Smooth muscle cell (in vitro differentiated cells): ENCODE results near the gene CTSZ. TPM values are rescaled to one million over a fixed set of nuclear protein-coding genes. Genes with fewer than 3 reads are reported as not detected.

ENCODE experiments used
- DNase-seq: peaks from one replicate; lab custom pipeline; 2025; ENCODE audit not compliant: unreplicated experiment; lab: John Stamatoyannopoulos, UW
- H2AFZ ChIP-seq: fragments of 200-600 bp; sonication (generic); 2 replicates; pipeline ENCODE4 v1.6.0; 2016; ENCODE audit warnings: antibody characterized with exemption, low read depth, mild to moderate bottlenecking
- H3F3A ChIP-seq: fragments of 200-600 bp; sonication (generic); 2 replicates; pipeline ENCODE4 v1.6.0; 2017; ENCODE audit warnings: antibody characterized with exemption, low read depth
- H3K27ac ChIP-seq: fragments of 200-600 bp; sonication (generic); 2 replicates; pipeline ENCODE4 v1.5.1; 2016; ENCODE audit warnings: low read depth, mild to moderate bottlenecking
- H3K27me3 ChIP-seq: fragments of 200-600 bp; sonication (generic); 2 replicates; pipeline ENCODE4 v1.6.1; 2016; ENCODE audit warnings: low read depth, mild to moderate bottlenecking
- H3K36me3 ChIP-seq: fragments of 200-600 bp; sonication (generic); 2 replicates; pipeline ENCODE4 v1.5.1; 2016; ENCODE audit warnings: low read depth
- H3K4me1 ChIP-seq: fragments of 200-600 bp; sonication (generic); 2 replicates; pipeline ENCODE4 v1.5.1; 2016; ENCODE audit warnings: low read depth
- H3K4me2 ChIP-seq: fragments of 200-600 bp; sonication (generic); 2 replicates; pipeline ENCODE4 v1.6.0; 2016; ENCODE audit warnings: mild to moderate bottlenecking
- H3K4me3 ChIP-seq: fragments of 200-600 bp; sonication (generic); 2 replicates; pipeline ENCODE4 v1.5.1; 2016; ENCODE audit warnings: mild to moderate bottlenecking
- H3K79me2 ChIP-seq: fragments of 200-600 bp; sonication (generic); 2 replicates; pipeline ENCODE4 v1.6.0; 2016; ENCODE audit warnings: low read depth, mild to moderate bottlenecking
- H3K9ac ChIP-seq: fragments of 200-600 bp; sonication (generic); 2 replicates; pipeline ENCODE4 v1.6.0; 2016; ENCODE audit warnings: low read depth
- H3K9me3 ChIP-seq: fragments of 200-600 bp; sonication (generic); replicated peaks from 2 replicates; pipeline ENCODE4 v1.5.1; 2016; ENCODE audit warnings: low read depth
- H4K20me1 ChIP-seq: fragments of 200-600 bp; sonication (generic); 2 replicates; pipeline ENCODE4 v1.6.0; 2016; ENCODE audit warnings: low read depth
- WGBS: methylation state at CpG from one replicate; pipeline ENCODE4 v1.1.7; 2016; ENCODE audit warnings: low lambda C conversion rate; 5-methylcytosine and 5-hydroxymethylcytosine counted together
- polyA plus RNA-seq: library from polyadenylated mRNA; unstranded; fragments of >200 nt; fragmentation: Nextera tagmentation; extraction: Ambion mirVana; gene quantifications from 2 replicates; pipeline ENCODE4 v1.2.1, GENCODE V29; 2016
- total RNA-seq: library from RNA; depleted of rRNA; stranded (reverse); fragments of >200 nt; gene quantifications from 2 replicates; pipeline ENCODE4 v1.2.3, GENCODE V29; 2014
- TF ChIP-seq, protein P1 (sequence below): fragments of 200-600 bp; sonication (generic); IDR thresholded peaks from 2 replicates; pipeline ENCODE4 v1.5.1; 2017; ENCODE audit warnings: borderline replicate concordance, mild to moderate bottlenecking, antibody characterized with exemption; ENCODE audit not compliant: insufficient read depth, poor library complexity, severe bottlenecking

The CTSZ gene
- total and polyA plus RNA-seq, 2 experiments from 2014 or later, result 12.7 to 151 TPM

DNA sequence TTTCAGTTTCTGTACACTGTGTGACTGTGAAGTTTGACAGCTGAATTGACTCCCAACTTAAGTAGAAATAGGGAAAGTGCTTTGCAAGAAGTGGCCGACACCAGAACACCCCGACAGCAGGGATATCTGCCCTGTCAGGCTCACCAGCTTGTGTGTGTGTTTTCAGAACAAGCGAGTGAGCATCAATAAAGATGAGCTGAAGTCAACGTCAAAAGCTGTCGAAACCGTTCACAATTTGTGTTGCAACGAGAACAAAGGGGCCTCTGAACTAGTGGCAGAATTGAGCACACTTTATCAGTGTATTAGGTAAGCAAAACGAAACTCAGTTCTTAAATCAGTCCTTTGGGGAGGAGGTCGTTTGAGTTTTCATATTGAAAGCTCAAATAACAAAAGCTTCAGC, 15.3 kb downstream of the CTSZ start:
- 95% methylated on average over 9 of the region's 9 CpGs for WGBS
- no peak overlapping the region for H3K4me2 ChIP-seq
- H2AFZ ChIP-seq, result no peak overlapping the region

DNA sequence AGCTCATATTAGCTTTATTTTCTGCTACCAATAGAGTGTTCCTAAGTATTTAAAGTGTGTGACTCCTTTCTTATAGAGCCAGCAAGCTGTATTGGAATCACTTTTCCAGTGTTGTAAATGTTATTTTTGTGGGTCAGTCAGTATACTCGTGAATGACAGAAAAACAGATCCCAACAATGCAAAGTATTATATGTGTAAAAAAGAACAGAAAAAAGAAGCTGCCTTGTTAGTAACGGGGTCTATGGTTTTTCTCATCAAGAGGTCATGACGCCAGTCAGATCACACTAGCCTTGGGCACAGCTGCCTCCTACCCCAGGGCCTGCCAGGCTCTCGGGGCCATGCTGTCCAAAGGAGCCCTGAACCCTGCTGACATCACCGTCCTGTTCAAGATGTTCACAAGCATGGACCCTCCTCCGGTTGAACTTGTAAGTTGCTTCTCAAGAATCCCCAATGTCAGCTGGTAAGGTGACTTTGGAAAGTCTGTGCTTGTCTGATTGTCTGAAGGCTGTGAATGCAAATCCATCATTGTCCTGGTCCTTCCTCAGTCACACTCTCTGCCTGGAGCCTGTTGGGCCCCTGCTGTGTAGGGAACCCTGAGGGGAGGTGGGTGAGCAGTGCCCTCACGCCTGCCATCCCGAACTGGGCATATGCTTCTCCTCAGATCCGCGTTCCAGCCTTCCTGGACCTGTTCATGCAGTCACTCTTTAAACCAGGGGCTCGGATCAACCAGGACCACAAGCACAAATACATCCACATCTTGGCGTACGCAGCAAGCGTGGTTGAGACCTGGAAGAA, 16.2 kb downstream of the CTSZ start:
- no peak overlapping the region for H3K9ac ChIP-seq

More for the DNA sequence above, 15.3 kb downstream of the CTSZ start:
- H3K4me1 ChIP-seq, result no peaks in the 10 kb centered on the region
- H3K36me3 ChIP-seq, result peaks cover 14% of the 10 kb centered on the region
- no peaks in the 10 kb centered on the region for H3K9me3 ChIP-seq
- no peaks in the 10 kb centered on the region for H3K79me2 ChIP-seq
- no peaks in the 10 kb centered on the region for H3K27me3 ChIP-seq
- H4K20me1 ChIP-seq, result peaks cover 6% of the 10 kb centered on the region
- peaks cover 19% of the 10 kb centered on the region for H3F3A ChIP-seq
- DNase-seq, result no peak
- TF ChIP-seq, protein P1, sequence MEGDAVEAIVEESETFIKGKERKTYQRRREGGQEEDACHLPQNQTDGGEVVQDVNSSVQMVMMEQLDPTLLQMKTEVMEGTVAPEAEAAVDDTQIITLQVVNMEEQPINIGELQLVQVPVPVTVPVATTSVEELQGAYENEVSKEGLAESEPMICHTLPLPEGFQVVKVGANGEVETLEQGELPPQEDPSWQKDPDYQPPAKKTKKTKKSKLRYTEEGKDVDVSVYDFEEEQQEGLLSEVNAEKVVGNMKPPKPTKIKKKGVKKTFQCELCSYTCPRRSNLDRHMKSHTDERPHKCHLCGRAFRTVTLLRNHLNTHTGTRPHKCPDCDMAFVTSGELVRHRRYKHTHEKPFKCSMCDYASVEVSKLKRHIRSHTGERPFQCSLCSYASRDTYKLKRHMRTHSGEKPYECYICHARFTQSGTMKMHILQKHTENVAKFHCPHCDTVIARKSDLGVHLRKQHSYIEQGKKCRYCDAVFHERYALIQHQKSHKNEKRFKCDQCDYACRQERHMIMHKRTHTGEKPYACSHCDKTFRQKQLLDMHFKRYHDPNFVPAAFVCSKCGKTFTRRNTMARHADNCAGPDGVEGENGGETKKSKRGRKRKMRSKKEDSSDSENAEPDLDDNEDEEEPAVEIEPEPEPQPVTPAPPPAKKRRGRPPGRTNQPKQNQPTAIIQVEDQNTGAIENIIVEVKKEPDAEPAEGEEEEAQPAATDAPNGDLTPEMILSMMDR, result no peak
- H3K9ac ChIP-seq, result no peak overlapping the region
- no peak overlapping the region for H3K27ac ChIP-seq
- H3K4me3 ChIP-seq, result no peak overlapping the region

DNA sequence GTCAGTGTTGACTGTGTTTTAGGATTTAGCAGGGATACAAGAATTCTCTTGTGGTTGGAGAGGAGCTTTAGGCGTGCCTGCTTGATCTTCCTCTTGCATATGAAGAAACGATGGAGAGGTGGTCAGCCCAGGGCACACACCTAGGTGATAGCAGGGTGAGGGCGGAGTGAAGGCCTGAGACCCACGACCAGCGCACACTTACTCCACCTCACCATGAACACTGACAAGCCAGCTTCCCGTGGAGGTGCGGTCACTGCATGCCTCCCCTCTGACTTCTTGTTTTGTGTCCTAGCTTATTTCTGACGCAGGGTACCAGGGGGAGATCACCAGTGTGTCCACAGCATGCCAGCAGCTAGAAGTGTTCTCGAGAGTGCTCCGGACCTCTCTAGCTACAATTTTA, 17.9 kb downstream of the CTSZ start:
- Histone ChIP-seq H3K27me3 (no peaks in the 10 kb centered on the region), H2AFZ (no peak overlapping the region), H3K27ac (no peak overlapping the region), H3F3A (no peaks in the 10 kb centered on the region), H3K4me1 (no peaks in the 10 kb centered on the region), H3K9me3 (no peaks in the 10 kb centered on the region), H3K4me2 (no peak overlapping the region), H4K20me1 (peaks cover 26% of the 10 kb centered on the region), H3K4me3 (no peak overlapping the region), H3K79me2 (peaks cover 19% of the 10 kb centered on the region), H3K9ac (no peak overlapping the region), H3K36me3 (peaks cover 14% of the 10 kb centered on the region)
- TF ChIP-seq, protein P1, result no peak
- WGBS, result 93% methylated on average over 10 of the region's 10 CpGs
- DNase-seq, result no peak

More for the DNA sequence above, 16.2 kb downstream of the CTSZ start:
- no peak overlapping the region for H3K4me2 ChIP-seq
- peaks cover 5% of the 10 kb centered on the region for H3K79me2 ChIP-seq
- H2AFZ ChIP-seq, result no peak overlapping the region
- H3K27ac ChIP-seq, result no peak overlapping the region
- DNase-seq, result no peak
- H3K36me3 ChIP-seq, result peaks cover 14% of the 10 kb centered on the region
- no peak overlapping the region for H3K4me3 ChIP-seq
- WGBS, result 98% methylated on average over 14 of the region's 14 CpGs
- TF ChIP-seq, protein P1, result no peak
- H3K4me1 ChIP-seq, result no peaks in the 10 kb centered on the region
- H3K27me3 ChIP-seq, result no peaks in the 10 kb centered on the region
- H4K20me1 ChIP-seq, result peaks cover 14% of the 10 kb centered on the region
- peaks cover 10% of the 10 kb centered on the region for H3F3A ChIP-seq
- no peaks in the 10 kb centered on the region for H3K9me3 ChIP-seq

DNA sequence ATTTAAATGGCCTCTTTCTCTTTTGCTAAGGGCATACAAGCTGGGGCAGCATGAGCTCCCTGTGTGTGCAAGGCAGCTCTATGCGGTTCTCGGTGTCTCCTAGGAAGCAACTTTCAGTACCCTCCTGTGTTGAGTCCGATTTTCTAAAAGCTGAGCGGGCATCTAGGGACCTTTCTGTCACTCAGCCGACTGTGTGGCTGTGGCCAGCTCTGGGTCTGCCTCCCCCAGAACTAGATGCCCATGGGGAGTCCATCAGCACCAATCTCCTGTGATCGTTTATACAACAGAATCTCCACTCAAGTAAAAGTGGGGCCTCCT, 18.5 kb downstream of the CTSZ start:
- no peak for DNase-seq
- H3K27ac ChIP-seq, result no peak overlapping the region
- H3K4me2 ChIP-seq, result no peak overlapping the region
- TF ChIP-seq, protein P1, result no peak
- no peak overlapping the region for H2AFZ ChIP-seq
- no peaks in the 10 kb centered on the region for H3K9me3 ChIP-seq
- peaks cover 26% of the 10 kb centered on the region for H4K20me1 ChIP-seq
- no peak overlapping the region for H3K4me3 ChIP-seq
- peaks cover 26% of the 10 kb centered on the region for H3K79me2 ChIP-seq
- H3K4me1 ChIP-seq, result no peaks in the 10 kb centered on the region
- no peaks in the 10 kb centered on the region for H3F3A ChIP-seq
- no peaks in the 10 kb centered on the region for H3K27me3 ChIP-seq
- H3K36me3 ChIP-seq, result peaks cover 14% of the 10 kb centered on the region
- no peak overlapping the region for H3K9ac ChIP-seq
- WGBS, result 97% methylated on average over 6 of the region's 6 CpGs
